OCI-M2 (cell line): Measurements from ENCODE around the gene PCDHGA9.
"Not testable (repeated sequence)": the region's sequence is repeated elsewhere in the genome, so short reads cannot be mapped to it uniquely, and the experiment has no call there.

Source experiments
- DNase-seq: peaks from one replicate; lab custom pipeline; 2025; ENCODE audit not compliant: unreplicated experiment; lab: John Stamatoyannopoulos, UW

The PCDHGA9 gene

GRCh38 chr5:141402553-141403243 is at the start of gene PCDHGA9:
Gene PCDHGA9 (plus strand): TSS chr5:141402778. CDS start chr5:141402953, 175 bp downstream.
- DNase-seq, result no peak

- DNase-seq, result no peak
Observed at GRCh38 chr5:141354900-141355469, 47.6 kb upstream of the PCDHGA9 start, which contains the start of gene PCDHGA4. Gene PCDHGA4 (plus strand): TSS chr5:141355021. CDS start chr5:141355108, 87 bp downstream.

- no peak for DNase-seq
Observed at GRCh38 chr5:141355641-141356040, 46.9 kb upstream of the PCDHGA9 start.

DNA sequence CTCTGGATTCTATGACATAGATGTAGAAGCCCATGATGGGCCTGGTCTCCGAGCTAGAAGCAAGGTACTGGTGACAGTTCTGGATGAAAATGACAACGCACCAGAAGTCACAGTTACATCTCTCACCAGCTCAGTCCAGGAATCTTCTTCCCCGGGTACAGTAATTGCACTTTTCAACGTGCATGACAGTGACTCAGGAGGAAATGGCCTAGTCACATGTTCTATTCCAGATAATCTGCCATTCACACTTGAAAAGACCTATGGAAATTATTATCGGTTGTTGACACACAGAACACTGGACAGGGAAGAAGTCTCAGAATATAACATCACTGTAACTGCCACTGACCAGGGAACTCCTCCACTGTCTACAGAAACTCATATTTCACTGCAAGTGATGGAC is 46.4 kb upstream of the PCDHGA9 start:
- no peak for DNase-seq

- no peak for DNase-seq
Observed at GRCh38 chr5:141356950-141357349, 45.6 kb upstream of the PCDHGA9 start.

DNA sequence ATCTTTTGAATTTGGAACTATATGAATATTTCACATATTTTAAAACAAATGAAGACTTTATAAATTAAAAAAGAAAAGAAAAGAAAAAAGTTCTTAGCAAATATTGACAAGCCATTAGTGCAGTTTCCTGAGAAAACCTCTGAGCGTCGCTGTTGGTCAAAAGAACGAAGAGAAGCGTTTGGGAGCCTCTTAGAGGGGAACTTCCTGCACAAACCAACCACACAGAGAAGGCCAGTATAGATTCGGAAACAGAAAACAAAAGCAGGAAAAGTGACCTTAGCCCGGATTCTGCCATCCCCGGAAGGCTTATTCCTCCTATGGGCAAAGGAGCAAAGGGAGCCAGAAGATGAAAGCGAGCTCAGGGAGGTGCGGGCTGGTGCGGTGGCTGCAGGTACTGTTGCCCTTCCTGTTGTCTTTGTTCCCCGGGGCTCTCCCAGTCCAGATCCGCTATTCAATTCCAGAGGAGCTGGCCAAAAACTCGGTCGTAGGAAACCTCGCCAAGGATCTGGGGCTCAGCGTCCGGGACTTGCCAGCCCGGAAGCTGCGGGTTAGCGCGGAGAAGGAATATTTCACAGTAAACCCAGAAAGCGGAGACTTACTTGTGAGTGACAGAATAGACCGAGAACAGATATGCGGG is 42.7 kb upstream of the PCDHGA9 start, which contains the start of gene PCDHGB2:
PCDHGB2 (plus strand) TSS at position 205 of the 637 bp plus-strand sequence; CDS start at position 347, 142 bp downstream.
- DNase-seq, result no peak

DNA sequence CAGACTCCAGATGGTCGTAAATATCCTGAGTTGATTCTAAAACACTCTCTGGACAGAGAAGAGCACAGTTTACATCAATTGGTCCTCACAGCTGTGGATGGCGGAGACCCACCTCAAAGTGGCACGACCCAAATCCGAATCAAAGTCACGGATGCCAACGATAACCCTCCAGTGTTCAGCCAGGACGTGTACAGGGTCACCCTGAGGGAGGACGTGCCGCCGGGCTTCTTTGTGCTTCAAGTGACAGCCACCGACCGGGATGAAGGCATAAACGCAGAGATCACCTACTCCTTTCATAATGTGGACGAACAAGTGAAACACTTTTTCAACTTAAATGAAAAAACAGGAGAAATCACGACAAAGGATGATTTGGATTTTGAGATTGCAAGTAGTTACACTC is 41.9 kb upstream of the PCDHGA9 start:
- DNase-seq, result no peak

DNA sequence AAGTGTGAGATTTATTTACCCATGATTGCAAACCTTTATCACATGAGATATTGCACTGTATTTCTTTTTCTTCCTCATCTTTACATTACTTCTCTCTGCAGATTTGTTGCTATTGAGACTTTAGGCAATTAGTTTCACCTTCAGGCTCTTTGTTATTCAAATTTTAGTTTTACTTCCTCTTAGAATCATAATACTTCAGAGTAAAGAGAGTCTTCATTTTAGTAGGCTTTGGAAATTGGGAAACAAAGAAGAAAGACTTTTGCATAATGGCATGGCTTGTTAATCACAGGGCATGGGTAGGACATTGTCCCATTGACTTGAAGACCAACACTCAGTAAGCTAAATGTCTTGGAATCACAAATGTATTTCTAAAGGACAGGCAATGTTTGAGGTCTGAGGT is 39.9 kb upstream of the PCDHGA9 start:
- no peak for DNase-seq

DNA sequence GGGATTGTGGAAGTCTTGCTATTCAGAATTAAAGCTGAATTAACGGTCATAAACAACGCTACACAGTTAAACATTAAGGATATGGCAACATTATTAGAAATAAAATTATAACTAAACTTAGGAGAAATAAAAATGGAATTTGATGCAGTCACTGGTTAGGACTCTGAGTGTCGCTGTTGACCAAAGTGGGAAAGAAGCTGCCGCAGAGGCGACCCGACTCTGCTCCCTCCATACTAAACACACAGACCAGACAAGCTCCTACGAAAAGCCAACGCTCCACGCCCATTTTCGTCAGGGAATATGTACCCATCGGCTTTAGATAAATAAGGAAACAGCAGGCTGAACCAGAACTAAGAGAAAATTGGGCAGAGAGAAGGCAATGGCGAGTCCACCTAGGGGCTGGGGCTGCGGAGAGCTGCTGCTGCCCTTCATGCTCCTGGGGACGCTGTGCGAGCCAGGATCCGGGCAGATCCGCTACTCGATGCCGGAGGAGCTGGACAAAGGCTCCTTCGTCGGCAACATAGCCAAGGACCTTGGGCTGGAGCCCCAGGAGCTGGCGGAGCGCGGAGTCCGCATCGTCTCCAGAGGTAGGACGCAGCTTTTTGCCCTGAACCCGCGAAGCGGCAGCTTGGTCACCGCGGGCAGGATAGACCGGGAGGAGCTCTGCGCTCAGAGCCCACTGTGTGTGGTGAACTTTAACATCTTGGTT is 38.5 kb upstream of the PCDHGA9 start, which contains the start of gene PCDHGA5:
PCDHGA5 (plus strand) TSS at position 211 of the 709 bp plus-strand sequence; CDS start at position 380, 169 bp downstream.
- DNase-seq, result no peak

GRCh38 chr5:141366016-141366896 is 36.3 kb upstream of the PCDHGA9 start:
- no peak for DNase-seq

DNA sequence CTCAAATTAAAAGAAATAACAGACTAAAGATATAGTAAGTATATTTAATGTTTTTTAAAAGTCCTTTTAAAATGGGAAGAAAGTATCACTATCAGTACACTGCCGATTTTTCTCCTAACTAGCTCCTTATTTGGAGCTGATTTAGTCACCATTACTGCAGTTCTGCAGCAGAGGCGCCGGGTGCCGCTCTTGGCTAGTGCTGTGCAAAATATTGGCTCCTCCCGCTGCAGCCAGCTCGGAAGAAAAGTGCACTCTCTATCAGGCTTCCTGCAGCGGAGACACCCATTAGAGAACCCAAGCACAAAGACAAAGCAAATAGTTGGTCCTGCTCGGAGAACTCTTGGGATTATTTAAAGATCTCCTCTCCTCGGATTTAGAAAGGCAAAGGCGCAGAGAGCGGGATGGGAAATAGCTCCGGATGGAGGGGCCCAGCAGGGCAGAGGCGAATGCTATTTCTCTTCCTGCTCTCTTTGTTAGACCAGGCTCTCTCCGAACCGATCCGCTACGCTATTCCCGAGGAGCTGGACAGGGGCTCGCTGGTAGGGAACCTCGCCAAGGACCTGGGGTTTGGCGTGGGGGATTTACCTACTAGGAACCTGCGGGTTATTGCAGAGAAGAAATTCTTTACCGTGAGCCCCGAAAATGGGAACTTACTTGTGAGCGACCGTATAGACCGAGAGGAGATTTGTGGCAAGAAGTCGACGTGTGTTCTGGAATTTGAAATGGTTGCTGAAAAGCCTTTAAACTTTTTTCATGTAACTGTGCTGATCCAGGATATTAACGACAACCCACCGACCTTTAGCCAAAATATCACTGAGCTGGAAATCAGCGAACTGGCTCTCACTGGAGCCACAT is 32.4 kb upstream of the PCDHGA9 start, which contains the start of gene PCDHGB3:
PCDHGB3 (plus strand) TSS at position 249 of the 855 bp plus-strand sequence; CDS start at position 402, 153 bp downstream.
- DNase-seq, result no peak

DNA sequence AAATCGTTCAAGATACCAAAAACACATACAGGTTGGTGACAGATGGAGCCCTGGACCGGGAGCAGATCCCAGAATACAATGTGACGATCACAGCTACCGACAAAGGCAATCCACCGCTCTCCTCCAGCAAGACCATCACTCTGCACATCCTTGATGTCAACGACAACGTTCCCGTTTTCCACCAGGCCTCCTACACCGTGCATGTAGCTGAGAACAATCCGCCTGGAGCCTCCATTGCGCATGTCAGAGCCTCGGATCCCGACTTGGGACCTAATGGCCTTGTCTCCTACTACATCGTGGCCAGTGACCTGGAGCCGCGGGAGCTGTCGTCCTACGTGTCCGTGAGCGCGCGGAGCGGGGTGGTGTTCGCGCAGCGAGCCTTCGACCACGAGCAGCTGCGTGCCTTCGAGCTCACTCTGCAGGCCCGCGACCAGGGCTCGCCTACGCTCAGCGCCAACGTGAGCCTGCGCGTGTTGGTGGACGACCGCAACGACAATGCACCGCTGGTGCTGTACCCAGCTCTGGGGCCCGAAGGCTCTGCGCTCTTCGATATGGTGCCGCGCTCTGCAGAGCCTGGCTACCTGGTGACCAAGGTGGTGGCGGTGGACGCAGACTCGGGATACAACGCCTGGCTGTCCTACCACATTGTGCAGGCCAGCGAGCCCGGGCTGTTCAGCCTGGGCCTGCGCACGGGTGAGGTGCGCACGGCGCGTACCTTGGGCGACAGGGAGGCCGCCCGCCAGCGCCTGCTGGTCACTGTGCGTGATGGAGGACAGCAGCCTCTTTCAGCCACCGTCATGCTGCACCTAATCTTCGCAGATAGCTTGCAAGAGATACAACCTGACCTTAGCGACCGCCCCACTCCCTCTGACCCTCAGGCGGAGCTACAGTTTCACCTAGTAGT is 30.8 kb upstream of the PCDHGA9 start:
- no peak for DNase-seq

GRCh38 chr5:141373673-141374317 is 28.8 kb upstream of the PCDHGA9 start, which contains the start of gene PCDHGA6:
Gene PCDHGA6 (plus strand): TSS chr5:141373891. CDS start chr5:141374084, 193 bp downstream.
- no peak for DNase-seq

DNA sequence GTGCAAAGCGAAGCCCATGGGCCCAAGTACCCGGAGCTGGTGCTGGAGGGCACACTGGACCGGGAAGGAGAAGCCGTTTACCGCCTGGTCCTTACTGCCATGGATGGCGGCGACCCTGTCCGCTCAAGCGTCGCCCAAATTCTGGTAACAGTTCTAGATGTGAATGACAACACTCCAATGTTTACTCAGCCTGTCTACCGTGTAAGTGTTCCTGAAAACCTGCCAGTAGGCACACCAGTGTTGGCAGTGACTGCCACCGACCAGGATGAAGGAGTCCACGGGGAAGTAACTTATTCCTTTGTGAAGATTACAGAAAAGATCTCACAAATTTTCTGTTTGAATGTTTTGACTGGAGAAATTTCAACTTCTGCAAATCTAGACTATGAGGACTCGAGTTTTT is 28.0 kb upstream of the PCDHGA9 start:
- DNase-seq, result no peak

DNA sequence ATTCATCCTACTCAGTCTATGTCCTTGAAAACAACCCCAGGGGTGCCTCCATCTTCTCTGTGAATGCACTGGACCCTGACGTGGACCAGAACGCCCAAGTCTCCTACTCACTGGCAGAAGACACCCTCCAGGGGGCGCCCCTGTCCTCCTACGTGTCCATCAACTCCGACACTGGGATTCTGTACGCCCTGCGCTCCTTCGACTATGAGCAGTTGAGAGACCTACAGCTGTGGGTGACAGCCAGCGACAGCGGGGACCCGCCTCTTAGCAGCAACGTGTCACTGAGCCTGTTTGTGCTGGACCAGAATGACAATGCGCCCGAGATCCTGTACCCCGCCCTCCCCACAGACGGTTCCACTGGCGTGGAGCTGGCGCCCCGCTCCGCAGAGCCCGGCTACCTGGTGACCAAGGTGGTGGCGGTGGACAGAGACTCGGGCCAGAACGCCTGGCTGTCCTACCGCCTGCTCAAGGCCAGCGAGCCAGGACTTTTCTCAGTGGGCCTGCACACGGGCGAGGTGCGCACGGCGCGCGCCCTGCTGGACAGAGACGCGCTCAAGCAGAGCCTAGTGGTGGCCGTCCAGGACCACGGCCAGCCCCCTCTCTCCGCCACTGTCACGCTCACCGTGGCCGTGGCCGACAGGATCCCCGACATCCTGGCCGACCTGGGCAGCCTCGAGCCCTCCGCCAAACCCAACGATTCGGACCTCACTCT is 27.0 kb upstream of the PCDHGA9 start:
- not testable (repeated sequence) for DNase-seq

- no peak for DNase-seq
Observed at GRCh38 chr5:141382469-141383294, 19.9 kb upstream of the PCDHGA9 start, which contains the start of gene PCDHGA7. Gene PCDHGA7 (plus strand): TSS chr5:141382742. CDS start chr5:141382900, 158 bp downstream.
